Activated CD4-positive, CD25-positive, alpha-beta regulatory T cell treated with anti-CD3 and anti-CD28 coated beads, Interleukin-2, amount 50 U/mL, for 72 hours (primary cell): ENCODE measurements around the gene CRB2.

Experiments used
- DNase-seq: peaks from one replicate; pipeline ENCODE4 v3.0.0; 2021

CRB2 gene

DNA sequence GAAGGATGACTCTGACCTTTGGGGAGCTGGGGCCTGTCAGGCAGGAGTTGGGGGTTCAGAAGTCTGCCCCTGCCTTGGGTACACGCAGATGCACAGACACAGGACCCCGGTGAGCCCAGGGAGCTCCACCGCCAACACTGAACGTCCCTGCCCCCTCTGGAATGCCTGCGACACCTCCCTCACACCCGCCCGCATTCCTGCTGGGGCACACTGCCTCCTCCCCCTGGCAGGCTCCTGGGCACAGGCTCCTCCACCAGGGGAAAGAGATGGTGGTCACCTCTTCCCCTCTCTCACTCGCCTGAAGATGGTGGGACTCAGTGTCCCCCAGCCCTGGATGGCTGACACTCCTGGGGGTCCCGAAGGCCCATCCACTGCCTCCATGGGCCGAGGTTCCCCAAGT lies 12.0 kb downstream of the CRB2 start:
- DNase-seq = no peak

DNA sequence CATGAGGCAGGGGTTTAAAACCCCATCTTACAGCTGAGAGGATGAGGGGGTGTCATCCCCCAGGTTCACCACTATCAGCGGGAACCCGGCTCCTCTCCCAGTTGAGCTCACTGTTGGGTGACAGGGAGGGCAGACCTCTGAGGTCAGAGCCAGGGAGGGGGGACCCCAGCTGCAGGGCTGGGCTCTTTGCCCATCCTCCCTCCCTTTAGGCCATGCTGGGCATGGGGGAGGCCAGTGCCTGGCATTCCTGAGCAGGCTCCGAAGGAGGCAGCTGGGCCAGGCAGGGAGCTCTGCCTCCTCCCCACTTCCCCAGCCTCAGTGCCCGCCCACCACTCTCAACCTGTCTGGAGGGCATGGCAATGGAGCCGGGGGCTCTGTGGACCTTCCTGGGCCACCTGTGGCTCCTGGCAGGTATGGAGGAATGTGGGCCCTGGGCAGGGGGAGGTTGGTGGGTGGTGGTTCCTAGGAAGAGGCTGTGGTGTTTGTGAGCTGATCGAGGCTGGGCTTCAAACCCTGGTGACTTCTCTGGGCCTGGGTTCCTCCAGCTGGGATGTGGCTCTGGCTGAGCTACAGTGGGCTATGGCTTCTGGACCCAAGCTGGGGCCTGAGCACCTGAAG lies 12.6 kb downstream of the CRB2 start:
- DNase-seq = no peak

DNA sequence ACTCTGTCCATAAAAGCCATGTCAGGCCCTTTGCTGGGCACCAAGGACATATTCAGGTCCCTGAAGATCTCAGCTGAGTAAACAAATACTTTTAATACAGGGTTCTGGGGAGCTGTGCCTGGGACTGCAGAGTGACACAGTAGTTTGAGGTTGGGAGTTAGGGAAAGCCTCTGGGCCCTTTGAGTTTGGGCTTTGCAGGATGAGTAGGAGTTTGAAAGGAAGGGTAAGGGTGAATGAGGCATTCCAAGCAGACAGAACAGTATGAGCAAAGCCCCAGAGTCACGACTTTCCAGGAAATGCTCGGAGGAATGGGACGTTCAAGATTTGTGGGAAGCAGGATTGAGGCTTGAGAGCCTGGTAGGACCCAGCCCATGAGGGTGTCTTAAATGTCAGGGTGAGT lies 13.3 kb downstream of the CRB2 start:
- no peak for DNase-seq

DNA sequence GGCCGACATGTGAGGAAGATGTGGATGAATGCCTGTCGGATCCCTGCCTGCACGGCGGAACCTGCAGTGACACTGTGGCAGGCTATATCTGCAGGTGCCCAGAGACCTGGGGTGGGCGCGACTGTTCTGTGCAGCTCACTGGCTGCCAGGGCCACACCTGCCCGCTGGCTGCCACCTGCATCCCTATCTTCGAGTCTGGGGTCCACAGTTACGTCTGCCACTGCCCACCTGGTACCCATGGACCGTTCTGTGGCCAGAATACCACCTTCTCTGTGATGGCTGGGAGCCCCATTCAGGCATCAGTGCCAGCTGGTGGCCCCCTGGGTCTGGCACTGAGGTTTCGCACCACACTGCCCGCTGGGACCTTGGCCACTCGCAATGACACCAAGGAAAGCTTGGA lies 14.1 kb downstream of the CRB2 start:
- DNase-seq = no peak

DNA sequence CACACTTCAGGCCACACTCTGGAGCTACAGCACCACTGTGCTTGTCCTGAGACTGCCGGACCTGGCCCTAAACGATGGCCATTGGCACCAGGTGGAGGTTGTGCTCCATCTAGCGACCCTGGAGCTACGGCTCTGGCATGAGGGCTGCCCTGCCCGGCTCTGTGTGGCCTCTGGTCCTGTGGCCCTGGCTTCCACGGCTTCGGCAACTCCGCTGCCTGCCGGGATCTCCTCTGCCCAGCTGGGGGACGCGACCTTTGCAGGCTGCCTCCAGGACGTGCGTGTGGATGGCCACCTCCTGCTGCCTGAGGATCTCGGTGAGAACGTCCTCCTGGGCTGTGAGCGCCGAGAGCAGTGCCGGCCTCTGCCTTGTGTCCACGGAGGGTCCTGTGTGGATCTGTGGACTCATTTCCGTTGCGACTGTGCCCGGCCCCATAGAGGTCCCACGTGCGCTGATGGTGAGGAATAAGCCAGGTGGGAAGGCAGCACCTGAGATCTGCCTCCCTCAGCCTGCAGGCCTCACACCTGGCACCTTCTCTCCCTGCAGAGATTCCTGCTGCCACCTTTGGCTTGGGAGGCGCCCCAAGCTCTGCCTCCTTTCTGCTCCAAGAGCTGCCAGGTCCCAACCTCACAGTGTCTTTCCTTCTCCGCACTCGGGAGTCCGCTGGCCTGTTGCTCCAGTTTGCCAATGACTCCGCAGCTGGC lies 14.7 kb downstream of the CRB2 start:
- DNase-seq = no peak

DNA sequence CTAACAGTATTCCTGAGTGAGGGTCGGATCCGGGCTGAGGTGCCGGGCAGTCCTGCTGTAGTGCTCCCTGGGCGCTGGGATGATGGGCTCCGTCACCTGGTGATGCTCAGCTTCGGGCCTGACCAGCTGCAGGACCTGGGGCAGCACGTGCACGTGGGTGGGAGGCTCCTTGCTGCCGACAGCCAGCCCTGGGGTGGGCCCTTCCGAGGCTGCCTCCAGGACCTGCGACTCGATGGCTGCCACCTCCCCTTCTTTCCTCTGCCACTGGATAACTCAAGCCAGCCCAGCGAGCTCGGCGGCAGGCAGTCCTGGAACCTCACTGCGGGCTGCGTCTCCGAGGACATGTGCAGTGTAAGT lies 15.2 kb downstream of the CRB2 start:
- no peak for DNase-seq

DNA sequence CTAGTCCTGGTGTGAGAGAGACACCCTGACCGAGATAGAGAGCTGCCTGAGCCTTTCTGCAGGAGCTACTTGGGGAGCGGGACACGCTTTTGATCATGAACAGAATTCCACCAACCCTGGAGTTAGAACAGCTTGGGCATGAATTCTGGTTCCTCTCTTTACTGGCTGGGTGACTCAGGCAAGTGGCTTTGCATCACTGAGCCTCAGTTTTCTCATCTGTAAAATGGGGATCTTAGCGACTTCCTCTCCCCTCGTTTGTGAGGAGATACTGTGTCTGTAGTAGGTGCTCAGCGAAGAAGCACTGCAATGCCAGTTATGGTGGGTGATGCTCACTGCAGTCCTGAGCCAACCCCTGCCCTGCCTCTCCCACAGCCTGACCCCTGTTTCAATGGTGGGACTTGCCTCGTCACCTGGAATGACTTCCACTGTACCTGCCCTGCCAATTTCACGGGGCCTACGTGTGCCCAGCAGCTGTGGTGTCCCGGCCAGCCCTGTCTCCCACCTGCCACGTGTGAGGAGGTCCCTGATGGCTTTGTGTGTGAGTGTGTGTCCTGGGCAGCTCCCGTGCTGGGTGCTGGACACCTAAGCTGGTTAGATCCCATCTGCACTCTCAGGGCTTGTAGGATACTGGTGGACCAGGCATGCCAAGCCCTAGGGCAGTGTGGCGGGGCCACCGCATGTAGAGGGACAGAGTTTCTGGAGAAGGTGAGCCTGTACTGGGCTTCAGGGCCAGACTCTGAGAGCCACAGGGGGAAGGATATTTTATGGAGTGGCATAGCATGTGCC lies 16.0 kb downstream of the CRB2 start:
- no peak for DNase-seq

DNA sequence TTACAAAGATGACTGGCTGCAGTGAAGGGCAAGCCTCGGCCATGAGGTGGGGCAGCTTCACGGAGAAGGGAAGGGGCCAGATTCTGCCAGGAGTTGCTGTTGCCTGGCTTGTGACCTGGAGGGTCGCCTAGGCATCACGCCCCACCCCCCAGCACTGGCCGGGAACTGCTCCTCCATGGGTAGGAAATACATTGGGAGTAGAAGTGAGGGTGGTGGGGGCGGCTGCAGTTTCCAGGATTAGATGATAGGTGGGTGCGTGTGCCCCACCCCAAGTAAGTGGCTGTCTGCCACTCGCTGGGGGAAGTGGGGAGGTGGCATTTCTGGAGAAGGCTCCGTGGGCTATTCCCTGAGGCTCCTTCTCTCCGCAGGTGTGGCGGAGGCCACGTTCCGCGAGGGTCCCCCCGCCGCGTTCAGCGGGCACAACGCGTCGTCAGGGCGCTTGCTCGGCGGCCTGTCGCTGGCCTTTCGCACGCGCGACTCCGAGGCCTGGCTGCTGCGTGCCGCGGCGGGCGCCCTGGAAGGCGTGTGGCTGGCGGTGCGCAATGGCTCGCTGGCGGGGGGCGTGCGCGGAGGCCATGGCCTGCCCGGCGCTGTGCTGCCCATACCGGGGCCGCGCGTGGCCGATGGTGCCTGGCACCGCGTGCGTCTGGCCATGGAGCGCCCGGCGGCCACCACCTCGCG lies 16.9 kb downstream of the CRB2 start:
- no peak for DNase-seq

DNA sequence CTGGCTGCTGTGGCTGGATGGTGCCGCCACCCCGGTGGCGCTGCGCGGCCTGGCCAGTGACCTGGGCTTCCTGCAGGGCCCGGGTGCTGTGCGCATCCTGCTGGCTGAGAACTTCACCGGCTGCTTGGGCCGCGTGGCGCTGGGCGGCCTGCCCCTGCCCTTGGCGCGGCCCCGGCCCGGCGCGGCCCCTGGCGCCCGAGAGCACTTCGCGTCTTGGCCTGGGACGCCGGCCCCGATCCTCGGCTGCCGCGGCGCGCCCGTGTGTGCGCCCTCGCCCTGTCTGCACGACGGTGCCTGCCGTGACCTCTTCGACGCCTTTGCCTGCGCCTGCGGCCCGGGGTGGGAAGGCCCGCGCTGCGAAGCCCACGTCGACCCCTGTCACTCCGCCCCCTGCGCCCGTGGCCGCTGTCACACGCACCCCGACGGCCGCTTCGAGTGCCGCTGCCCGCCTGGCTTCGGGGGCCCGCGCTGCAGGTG lies 17.5 kb downstream of the CRB2 start:
- no peak for DNase-seq

DNA sequence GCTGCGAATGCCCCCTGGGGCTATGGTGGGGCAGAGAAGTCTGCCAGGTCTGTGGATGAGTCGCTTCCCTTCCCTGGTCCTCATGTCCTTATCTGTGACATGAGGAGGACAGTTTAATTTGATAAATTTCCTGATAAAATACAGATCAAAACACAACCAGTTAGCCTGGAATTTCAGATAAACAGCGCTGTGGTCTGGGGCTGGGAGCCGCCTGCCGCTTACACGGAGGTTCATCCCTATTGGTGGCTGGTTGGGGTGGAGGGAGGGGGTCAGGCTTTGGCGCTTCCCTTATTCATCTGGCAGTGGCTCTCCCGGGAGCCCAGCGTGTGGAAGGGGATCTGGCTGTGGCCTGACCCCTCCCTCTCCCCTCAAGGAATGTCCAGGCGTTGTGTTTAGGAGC lies 17.9 kb downstream of the CRB2 start:
- no peak for DNase-seq

DNA sequence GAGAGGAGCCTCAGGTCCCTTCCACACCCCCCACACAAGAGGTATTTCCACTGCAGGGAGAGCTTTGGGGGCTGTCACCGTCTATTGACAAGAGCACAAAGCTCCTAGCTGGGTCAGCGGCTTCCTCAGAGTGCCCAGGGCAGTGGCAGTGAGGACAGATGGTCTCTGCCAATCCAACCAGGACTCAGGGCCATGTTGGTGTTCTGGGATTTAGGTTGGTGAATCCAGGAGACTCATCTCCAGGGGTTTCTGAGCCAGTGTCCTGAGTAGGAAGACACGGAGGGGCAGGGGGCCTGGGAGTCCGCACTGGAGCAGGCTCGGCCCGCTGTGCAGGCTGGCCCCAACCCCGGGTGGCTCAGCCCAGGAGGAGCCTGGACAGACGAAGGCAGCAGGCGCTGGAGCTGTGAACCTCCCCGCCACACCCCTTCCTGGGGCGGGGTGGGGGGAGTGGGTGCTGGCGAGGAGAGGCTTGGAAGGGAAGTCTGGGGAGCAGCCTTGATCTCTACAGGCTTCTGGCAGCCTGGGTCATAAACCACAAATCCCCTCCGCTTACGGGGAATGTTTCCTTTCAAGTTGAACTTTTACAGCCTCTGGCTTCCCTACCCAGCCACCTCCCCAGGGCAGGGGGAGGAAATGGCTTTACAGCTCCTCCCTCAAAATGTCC lies 19.6 kb downstream of the CRB2 start:
- no peak for DNase-seq

DNA sequence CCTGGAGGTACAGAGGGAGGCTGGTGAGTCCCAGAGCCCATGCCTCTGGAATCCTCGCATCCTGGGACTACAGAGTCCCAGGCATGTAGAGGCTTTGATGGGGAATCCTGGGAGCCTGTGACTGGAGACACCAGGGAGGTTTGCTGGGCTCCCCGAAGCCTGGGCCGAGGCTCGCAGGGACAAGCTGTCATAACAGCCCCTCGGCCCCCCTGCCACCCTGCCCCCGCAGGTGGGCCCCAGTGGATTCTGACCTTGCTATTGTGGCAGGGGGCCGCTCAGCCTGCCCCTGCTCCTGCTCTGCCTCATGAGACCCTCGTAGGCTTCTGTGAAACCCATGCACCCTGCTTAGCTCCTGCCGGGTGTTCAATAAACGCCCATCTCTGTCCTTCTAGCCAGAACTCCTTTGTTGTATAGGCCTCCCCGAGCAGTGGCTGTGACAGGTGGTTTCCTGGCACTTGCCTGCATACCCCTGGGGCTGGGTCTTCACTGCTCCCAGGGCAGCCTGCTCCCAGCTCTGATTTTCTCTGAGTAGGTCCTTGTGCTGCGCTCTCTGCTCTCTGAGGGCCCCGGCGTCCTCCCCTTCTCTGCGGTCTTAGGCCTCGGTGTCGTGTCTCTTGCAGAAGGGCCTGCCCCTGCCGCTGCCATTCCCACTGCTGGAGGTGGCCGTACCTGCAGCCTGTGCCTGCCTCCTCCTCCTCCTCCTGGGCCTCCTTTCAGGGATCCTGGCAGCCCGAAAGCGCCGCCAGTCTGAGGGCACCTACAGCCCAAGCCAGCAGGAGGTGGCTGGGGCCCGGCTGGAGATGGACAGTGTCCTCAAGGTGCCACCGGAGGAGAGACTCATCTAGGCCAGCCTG lies 20.4 kb downstream of the CRB2 start:
- DNase-seq = no peak

DNA sequence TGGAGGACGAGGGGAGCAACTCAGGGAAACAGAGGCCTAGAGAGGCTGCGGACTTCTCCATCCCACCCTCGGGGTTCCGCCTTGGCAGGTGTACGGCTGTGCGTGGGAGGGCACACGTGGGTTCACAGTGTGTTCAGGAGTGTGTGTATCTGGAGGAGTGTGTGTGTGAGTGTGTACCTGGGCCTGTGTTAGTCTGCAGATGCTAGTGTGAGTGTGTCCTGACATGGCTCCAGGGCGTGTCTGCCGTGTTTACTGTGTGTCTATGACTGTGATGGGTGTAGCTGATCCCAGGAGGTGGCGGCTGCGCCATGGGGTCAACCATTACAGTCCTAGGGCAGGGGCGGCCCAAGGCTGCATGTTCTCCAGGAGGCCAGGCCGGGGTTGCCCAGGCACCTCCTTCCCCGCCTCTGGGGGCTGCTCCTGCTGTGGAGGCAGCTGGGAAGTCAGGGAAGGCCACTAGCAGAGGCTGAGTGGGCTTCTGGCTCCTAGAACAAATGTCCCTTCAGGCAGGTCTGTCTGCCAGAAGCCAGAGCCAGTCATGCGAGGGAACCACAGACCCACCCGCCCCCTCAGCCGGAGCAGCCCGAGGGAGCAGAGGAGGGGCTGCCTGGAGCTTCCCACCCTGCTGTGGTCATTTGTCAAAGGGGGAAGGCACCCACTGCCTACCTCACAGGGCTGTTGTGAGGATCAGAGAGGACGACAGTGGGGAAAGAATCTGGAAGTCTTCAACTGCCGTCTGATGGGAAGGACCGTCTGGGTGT lies 21.4 kb downstream of the CRB2 start:
- DNase-seq = no peak

DNA sequence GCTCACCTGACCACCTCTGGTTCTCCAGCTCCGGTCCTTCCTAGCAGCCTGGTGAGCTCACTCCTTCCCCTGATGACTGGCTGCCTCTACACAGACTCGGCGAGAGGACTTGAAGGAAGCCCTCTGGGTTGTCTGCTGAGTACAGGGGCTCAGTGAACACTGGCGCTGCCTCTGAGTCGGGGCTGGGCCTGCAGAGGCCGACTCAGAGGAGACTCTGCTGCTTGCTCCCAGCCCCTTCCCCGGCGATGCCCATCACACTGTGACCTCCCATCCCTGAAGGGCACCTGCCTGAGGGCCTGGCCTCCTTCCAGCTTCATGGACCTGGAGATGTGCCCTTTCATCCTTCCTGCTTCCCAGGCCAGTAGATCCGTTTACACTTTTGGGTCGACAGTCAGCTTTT lies 22.0 kb downstream of the CRB2 start:
- DNase-seq = no peak

DNA sequence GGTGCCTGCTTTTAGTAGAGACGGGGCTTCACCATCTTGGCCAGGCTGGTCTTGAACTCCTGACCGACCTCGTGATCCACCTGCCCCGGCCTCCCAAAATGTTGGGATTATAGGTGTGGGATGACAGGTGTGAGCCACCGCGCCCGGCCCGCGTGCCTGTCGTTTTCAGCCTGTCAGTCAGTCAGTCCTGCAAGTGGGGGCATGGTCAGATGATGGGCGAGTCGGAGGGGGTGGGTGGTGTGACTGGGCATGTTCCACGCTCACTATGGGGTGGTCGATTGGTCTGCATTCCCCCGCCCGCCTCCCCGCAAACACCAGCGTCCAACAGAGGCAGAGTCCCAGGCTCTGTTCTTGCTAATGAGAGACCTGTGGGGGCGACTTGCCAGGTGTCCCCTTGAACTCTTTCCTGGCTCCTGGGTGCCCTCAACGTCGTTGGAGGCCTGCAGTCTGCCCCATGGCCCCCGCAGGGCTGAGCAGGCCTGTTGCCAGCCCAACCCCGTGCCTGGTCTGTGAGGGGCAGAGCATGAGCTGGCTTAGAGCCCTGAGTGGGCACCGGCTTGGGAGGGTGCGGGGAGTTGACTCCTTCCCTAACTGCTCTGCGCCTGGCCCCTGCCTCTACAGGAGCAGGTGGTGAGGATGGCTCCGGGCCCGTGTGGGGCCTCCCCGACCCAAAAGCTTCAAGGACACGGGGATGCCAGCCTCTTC lies 23.1 kb downstream of the CRB2 start:
- DNase-seq = no peak

DNA sequence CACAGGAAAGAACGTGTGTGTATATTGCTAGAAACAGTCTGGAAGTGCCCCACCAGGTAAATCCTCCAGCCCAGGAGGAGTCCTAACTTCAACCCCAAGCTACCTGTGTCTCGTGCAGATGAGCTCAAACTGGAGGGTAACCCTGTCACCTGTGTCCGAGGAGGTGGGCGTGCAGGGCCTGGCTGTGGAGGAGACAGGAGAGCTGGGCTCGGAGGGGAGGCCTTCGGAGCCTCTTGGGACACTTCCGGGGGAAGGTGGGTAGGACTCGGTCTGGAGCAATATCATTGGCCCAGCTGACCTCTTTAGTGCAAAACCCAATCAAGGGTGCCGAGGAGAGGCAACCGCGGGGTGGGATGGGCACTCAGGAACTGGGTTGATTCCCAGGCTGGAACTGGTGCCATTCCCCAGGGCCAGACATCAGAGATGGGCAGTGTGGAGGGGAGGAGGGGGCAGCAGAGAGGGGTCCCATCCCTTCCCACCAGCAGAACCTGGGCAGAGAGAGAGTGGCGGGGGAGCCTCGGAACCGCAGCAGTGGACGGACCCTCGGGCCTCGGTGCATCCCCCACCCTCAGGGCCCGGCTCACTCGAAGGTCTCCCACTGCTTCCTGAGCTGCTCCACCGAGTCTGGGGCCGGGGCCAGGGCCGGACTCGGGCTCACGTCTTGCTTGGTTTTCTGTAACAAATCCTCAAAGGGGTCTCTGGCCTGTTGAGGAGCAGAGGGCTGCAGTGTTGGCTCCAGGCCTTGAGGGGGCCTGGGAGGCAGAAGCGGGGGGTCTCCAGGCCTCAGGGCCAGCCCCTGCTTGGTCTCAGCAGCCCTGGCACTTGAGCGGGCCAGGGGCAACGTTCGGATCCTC lies 25.1 kb downstream of the CRB2 start:
- DNase-seq = no peak

DNA sequence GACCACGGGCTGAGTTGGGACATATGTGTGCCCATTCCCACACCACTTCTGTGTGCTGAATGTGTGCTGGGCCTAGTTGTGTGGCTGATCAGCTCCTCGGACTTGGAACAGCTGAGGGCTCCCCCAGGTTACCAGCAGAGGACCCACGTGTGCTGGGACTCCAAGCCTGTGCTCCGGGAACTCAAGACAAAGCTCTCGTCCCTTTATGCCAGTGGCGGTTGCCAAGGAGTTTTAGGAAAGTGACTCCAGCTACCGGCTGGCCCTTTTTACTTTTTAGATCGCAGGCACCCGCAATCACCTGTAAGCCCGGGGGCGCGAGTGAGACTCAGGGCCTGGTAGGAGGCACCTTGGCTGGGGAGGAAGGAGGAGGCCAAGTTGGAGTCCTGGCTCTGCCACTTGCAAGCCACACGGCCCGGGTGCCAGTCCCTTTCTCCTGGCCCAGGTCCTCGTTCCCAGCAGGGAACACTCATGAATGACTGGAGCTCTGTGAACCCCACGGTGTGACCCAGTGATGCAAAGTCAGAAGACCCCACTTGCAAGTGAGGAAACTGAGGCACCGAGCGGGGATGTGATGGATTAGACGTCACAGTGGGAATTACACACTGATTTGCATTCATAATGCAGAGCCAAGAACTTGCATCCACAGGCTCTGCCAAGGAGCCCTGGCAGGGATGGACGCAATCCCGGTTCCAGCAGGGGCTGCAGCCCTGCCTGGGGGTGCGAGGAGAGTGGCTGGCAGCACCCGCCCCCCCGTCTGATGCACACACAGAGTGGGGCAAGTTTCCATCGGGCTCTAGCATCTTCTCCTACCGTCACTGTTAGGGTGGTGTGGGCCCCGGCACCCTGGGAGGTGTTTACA lies 26.9 kb downstream of the CRB2 start:
- no peak for DNase-seq

DNA sequence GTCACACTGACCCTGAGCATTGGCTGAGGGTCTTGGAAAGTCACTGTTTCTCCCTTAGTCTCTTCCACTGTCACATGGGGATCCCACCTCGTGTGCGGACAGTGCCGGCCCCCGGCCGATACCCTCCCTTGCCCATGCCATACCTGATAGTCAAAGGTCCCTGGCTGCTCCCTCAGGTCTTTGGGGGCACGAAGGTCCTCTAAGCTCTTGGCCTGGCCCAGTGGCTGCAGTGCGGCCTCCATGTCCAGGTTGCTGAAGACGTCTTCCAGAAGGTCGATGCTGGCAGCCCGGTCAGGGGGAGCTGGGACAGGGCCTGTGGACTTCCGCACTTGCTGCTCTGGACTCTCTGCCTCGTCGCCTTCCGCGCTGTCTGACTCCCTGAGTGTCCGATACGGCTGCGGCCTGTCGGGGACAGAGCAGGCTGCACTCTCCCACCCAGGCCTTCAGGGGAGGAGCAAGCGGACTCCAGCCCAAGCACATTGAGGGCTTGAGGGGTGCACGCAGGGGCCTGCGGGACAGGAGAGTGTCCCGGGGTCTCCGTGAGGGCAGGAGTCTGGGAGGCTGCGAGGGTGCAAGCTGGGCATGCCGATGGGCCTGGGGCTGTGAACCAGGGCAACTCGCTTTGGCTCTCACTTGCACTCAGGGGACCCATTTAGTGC lies 27.6 kb downstream of the CRB2 start:
- no peak for DNase-seq
